ENCODE data around the gene NKX3-2. TPM values are rescaled to one million over a fixed set of nuclear protein-coding genes. Genes with fewer than 3 reads are reported as not detected.

Gene NKX3-2
- total RNA-seq, 1 experiment from 2014 or later = 1.4 TPM

- DNase-seq (ENCODE audit: low read depth, low spot score) (peak; percentile 81), ATAC-seq (peak; percentile 92)
- ChIA-PET CTCF (no interaction called here), RAD21 (ENCODE audit: low non-redundant PET in 1 of 2, low total read pairs in 2 of 2, uncharacterized antibody in 2 of 2, unreplicated experiment in 2 of 2) (no interaction called here), POLR2A (no interaction called here)
- H4K20me1 ChIP-seq (ENCODE audit: insufficient read depth) = no peaks in the 10 kb centered on the region
- no peaks in the 10 kb centered on the region for H3K27me3 ChIP-seq (ENCODE audit: insufficient read depth, low read length)
- H3K9me2 ChIP-seq (ENCODE audit: insufficient read depth) = no peaks in the 10 kb centered on the region
- TF ChIP-seq ATF3 (IDR thresholded peaks at IDR 0.05) = no peak
- TF ChIP-seq RAD21 (IDR thresholded peaks at IDR 0.05; ENCODE audit: low read depth) = no peak
- no peak for TF ChIP-seq ZBTB33 (IDR thresholded peaks at IDR 0.05; ENCODE audit: extremely low read depth, insufficient replicate concordance, low read length)
- TF ChIP-seq SP1 (IDR thresholded peaks at IDR 0.05; ENCODE audit: low read depth) = peak; percentile 63
- no peak for TF ChIP-seq FOSL1 (IDR thresholded peaks at IDR 0.05; ENCODE audit: low read depth)
- no peak; the same call in 1 of the 2 replicates for TF ChIP-seq SRF (IDR thresholded peaks at IDR 0.05; ENCODE audit: low read depth)
- no peak for TF ChIP-seq EZH2 (IDR thresholded peaks at IDR 0.05)
- TF ChIP-seq CEBPB (IDR thresholded peaks at IDR 0.05; ENCODE audit: low read depth) = no peak
- peak; percentile 82 for TF ChIP-seq CBX3 (IDR thresholded peaks at IDR 0.05; ENCODE audit: low read depth)
- TF ChIP-seq EGR1 (IDR thresholded peaks at IDR 0.05; ENCODE audit: low read depth) = no peak
- peak; percentile 98 for TF ChIP-seq MAX (IDR thresholded peaks at IDR 0.05)
- no peak for TF ChIP-seq JUND (IDR thresholded peaks at IDR 0.05)
- TF ChIP-seq REST (IDR thresholded peaks at IDR 0.05; ENCODE audit: low read depth) = no peak
- TF ChIP-seq POLR2A (IDR thresholded peaks at IDR 0.05; ENCODE audit: borderline replicate concordance, extremely low read depth, insufficient read depth, insufficient read length) = no peak
- no peak for TF ChIP-seq SIN3A (IDR thresholded peaks at IDR 0.05; ENCODE audit: low read depth)
- intact Hi-C loops (cut with micrococcal nuclease) = loop anchor here (10.0 kb wide), 1 partner anchor 140 kb away; no protein-coding TSS in a partner anchor
- peak overlapping the region; percentile 48 for H3K9ac ChIP-seq (ENCODE audit: low read length)
- H3K4me2 ChIP-seq (ENCODE audit: low read length) = peak overlapping the region; percentile 66
- H2AFZ ChIP-seq (ENCODE audit: low read depth, low read length, poor library complexity, severe bottlenecking) = peak overlapping the region; percentile 63
- no peaks in the 10 kb centered on the region for H3K9me3 ChIP-seq (ENCODE audit: control insufficient read depth in 1 of 2, insufficient read depth in 1 of 2, low read depth in 1 of 2, low read length in 2 of 2)
- H3K4me3 ChIP-seq (replicated peaks in 1 of 2; ENCODE audit: low read depth in 1 of 2, low read length in 2 of 2) = peak overlapping the region; percentile 64 to 68
- no peaks in the 10 kb centered on the region for H3K36me3 ChIP-seq (ENCODE audit: control insufficient read depth in 1 of 2, insufficient read depth in 2 of 2, low read length in 2 of 2)
- H3K79me2 ChIP-seq (ENCODE audit: insufficient read depth, low read length) = no peaks in the 10 kb centered on the region
- peak overlapping the region; percentile 36; the same call in 1 of the 2 replicates for H3K27ac ChIP-seq (ENCODE audit: low read depth, low read length)
- peaks cover 10 to 33% of the 10 kb centered on the region in 2 experiments for H3K4me1 ChIP-seq (ENCODE audit: control insufficient read depth in 1 of 2, insufficient read depth in 2 of 2, low read length in 2 of 2)
- BruUV-seq (replicated peaks) = no TSS peak
Observed at GRCh38 chr4:13544606-13545393, 492 bp upstream of the NKX3-2 start.
